Activated T-cell treated with anti-CD3 and anti-CD28 coated beads for 48 hours (primary cell): ENCODE data around the gene NADSYN1.

Experiments
- DNase-seq: peaks from one replicate; pipeline ENCODE4 v3.0.0-alpha.2; 2020; ENCODE audit warnings: low read depth

Gene NADSYN1

DNA sequence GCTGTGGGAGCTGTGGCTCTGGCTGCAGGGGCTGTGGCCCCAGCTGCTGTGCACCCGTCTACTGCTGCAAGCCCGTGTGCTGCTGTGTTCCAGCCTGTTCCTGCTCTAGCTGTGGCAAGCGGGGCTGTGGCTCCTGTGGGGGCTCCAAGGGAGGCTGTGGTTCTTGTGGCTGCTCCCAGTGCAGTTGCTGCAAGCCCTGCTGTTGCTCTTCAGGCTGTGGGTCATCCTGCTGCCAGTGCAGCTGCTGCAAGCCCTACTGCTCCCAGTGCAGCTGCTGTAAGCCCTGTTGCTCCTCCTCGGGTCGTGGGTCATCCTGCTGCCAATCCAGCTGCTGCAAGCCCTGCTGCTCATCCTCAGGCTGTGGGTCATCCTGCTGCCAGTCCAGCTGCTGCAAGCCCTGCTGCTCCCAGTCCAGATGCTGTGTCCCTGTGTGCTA, 95.7 kb downstream of the NADSYN1 start:
- DNase-seq = no peak
